ENCODE results near the gene GALNS.
"Not testable (repeated sequence)": the region's sequence is repeated elsewhere in the genome, so short reads cannot be mapped to it uniquely, and the experiment has no call there.

Gene GALNS

GRCh38 chr16:88805340-88805715, 51.4 kb downstream of the GALNS start:
- no peak for DNase-seq (ENCODE audit: low read depth)

DNA sequence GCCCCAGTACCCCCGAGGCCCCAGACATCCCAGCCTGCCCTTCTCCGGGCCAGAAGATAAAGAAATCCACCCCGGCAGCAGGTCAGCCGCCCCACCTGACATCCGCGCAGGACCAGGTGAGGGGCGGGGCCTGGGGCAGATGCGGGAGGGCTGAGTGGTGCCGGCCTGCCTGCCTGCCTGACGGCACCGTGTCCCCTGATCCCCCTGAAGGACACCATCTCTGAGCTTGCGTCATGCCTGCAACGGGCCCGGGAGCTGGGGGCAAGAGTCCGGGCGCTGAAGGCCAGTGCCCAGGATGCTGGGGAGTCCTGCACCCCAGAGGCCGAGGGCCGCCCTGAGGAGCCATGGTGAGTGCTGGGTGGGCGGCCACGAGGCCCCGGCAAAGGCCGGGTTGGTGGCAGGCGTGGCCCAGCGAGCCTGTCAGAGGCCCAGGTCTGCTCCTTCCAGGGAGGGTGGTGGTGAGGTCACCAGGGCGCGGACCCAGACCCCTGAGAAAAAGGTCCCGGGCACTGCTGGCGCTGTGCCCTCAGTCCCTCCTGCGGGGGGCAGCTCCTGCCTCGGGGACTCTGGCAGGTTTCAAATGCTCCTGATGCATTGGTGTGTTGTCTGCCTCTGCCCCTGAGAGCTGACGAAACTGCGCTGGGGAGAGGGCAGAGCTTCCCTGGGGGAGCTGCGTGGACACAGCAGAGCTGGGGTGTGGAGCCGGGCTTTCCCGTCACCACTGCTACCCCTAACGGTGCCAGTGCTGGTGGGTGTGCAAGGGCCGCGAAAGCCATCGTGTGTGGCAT, 52.0 kb downstream of the GALNS start:
- DNase-seq (ENCODE audit: low read depth) = peak; percentile 42

- no peak for DNase-seq (ENCODE audit: low read depth)
These were observed 52.6 kb downstream of the GALNS start for GRCh38 chr16:88804173-88804551.

- DNase-seq (ENCODE audit: low read depth) = peak; percentile 86
These were observed 53.3 kb downstream of the GALNS start, which contains the start of gene CDT1 for GRCh38 chr16:88803264-88803987. Gene CDT1, plus strand, starts transcription at chr16:88803789. Its CDS starts 43 bp downstream, at chr16:88803832.

GRCh38 chr16:88800277-88800592, 56.5 kb downstream of the GALNS start:
- no peak for DNase-seq (ENCODE audit: low read depth)

DNA sequence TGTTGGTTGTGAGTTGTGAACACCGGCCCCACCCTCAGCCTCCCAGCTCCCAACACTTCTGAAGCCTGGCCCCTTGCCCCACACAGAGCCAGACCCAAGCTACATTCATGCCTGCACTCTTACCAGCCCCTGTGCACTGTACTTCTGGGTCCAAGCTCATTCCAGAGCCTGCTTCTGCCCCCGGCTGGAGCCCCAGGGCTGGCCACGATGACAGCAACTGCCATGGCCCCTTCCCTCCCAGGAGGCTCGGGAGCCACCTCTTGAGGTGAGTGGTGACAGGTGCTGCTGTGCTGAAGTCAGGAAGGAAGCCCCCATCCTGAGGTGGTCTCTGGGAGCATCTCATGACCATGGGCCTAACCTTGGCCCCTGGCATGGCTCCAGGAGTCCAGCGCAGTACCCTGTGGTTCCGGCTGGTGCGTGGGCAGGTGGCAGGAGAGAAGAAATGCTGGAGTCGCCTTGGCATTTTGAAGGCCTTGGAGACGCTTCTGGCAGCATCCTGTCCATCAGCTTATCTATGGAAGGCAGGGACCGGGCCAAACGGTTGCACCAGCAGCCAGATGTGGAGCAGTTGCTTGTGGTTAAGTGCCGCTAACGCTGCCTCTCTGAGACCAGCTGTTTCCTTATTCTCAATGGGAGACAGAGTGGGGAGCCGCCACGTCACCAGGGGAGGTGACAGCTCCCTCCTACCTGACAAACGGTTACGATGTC, 57.0 kb downstream of the GALNS start:
- no peak for DNase-seq (ENCODE audit: low read depth)

GRCh38 chr16:88798772-88799455, 57.8 kb downstream of the GALNS start:
- no peak for DNase-seq (ENCODE audit: low read depth)

GRCh38 chr16:88798073-88798472, 58.7 kb downstream of the GALNS start:
- DNase-seq (ENCODE audit: low read depth) = no peak

- DNase-seq (ENCODE audit: low read depth) = no peak
These were observed 60.5 kb downstream of the GALNS start for GRCh38 chr16:88796278-88796677.

- DNase-seq (ENCODE audit: low read depth) = no peak
These were observed 63.3 kb downstream of the GALNS start for GRCh38 chr16:88793251-88793954.

DNA sequence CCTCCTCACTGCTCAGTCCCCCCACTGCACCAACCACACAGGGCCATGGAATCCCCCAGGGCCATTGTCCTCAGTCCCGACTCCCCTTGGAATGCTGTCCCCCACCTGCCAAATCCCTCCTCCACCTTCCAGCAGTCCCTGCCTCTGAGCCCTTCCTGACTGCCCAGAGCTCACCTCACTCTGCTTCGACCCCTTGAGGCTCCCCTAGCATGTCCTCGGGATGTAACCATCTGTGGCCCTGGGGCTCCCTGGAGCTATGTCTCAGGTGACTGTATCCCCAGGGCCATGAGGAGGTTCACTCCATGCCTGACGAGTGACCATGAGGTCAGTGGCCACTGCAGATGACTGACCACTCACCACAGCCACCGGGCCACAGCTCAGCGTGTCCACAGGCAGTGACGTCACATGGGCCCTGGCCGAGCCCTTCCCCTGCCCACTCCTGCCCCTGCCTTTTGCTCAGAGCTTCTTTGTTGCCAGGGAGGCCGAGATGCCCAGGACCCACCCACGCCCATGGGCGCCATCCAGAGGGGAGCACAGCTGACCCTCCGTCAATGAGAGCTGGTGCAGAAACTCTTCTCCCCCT, 64.0 kb downstream of the GALNS start:
- DNase-seq (ENCODE audit: low read depth) = no peak

- peak; percentile 70 for DNase-seq (ENCODE audit: low read depth)
These were observed 64.6 kb downstream of the GALNS start for GRCh38 chr16:88792078-88792550.

GRCh38 chr16:88790312-88791211, 66.2 kb downstream of the GALNS start:
- peak; percentile 47 for DNase-seq (ENCODE audit: low read depth)

- DNase-seq (ENCODE audit: low read depth) = no peak
These were observed 67.2 kb downstream of the GALNS start for GRCh38 chr16:88789594-88789993.

DNA sequence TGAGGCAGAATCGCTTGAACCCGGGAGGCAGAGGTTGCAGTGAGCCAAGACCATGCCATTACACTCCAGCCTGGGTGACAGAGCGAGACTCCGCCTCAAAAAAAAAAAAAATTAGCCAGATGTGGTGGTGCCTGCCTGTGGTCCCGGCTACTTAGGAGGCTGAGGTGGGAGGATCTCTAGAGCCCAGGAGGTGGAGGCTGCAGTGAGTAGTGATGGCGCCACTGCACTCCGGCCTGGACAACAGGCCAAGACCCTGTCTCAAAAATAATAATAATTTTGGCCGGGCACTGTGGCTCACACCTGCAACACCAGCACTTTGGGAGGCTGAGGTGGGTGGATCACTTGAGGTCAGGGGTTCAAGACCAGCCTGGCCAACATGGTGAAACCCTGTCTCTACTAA, 68.0 kb downstream of the GALNS start:
- not testable (repeated sequence) for DNase-seq (ENCODE audit: low read depth)

GRCh38 chr16:88787579-88788314, 69.0 kb downstream of the GALNS start:
- no peak for DNase-seq (ENCODE audit: low read depth)

- DNase-seq (ENCODE audit: low read depth) = peak; percentile 78
These were observed 71.4 kb downstream of the GALNS start, which contains the start of gene PIEZO1 for GRCh38 chr16:88785106-88785924. Gene PIEZO1, minus strand, starts transcription at chr16:88785220. Its CDS starts 256 bp downstream, at chr16:88784964.

DNA sequence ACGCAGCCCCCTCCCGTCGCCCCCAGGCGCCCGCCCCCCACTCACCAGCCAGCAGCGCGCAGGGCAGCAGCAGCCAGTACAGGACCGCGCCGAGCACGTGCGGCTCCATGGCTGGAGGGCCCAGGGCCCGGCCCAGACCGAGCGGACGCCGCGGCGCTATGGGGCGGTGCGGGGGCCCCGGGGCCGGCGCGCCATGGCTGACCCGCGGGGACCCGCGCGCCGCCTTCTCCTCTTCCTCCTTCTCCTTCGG, 72.0 kb downstream of the GALNS start:
- DNase-seq (ENCODE audit: low read depth) = no peak
